ENCODE results near the gene HNRNPA2B1.

HNRNPA2B1 gene

GRCh38 chr7:26200444-26201246 is at the start of gene HNRNPA2B1:
Gene HNRNPA2B1 (minus strand): TSS chr7:26200746. CDS start chr7:26200577, 169 bp downstream.
- peak; percentile 97 for DNase-seq

- DNase-seq: no peak
These were observed 49.7 kb upstream of the HNRNPA2B1 start for GRCh38 chr7:26250239-26250638.

GRCh38 chr7:26245150-26245549 is 44.6 kb upstream of the HNRNPA2B1 start:
- DNase-seq: no peak

GRCh38 chr7:26238032-26238431 is 37.5 kb upstream of the HNRNPA2B1 start:
- no peak for DNase-seq

- no peak for DNase-seq
These were observed 36.7 kb upstream of the HNRNPA2B1 start for GRCh38 chr7:26237035-26237807.

- DNase-seq: no peak
These were observed 33.5 kb upstream of the HNRNPA2B1 start for GRCh38 chr7:26233902-26234511.

- DNase-seq: no peak
These were observed 27.4 kb upstream of the HNRNPA2B1 start for GRCh38 chr7:26227987-26228386.

- DNase-seq: no peak
These were observed 23.8 kb upstream of the HNRNPA2B1 start for GRCh38 chr7:26224359-26224758.

GRCh38 chr7:26216049-26216448 is 15.5 kb upstream of the HNRNPA2B1 start:
- DNase-seq: no peak

GRCh38 chr7:26213807-26214515 is 13.4 kb upstream of the HNRNPA2B1 start:
- DNase-seq: no peak

GRCh38 chr7:26212921-26213718 is 12.6 kb upstream of the HNRNPA2B1 start:
- DNase-seq: no peak

- no peak for DNase-seq
These were observed 7.5 kb upstream of the HNRNPA2B1 start for GRCh38 chr7:26208040-26208439.

GRCh38 chr7:26203016-26203415 is 2.5 kb upstream of the HNRNPA2B1 start:
- DNase-seq: no peak

GRCh38 chr7:26202019-26202990 is 1.8 kb upstream of the HNRNPA2B1 start:
- DNase-seq: peak; percentile 68

- DNase-seq: peak; percentile 95
These were observed 887 bp upstream of the HNRNPA2B1 start, which contains the start of gene CBX3 for GRCh38 chr7:26201247-26202018. Gene CBX3 (plus strand): TSS chr7:26201745. CDS start chr7:26202999, 1,254 bp downstream.

- peak; percentile 84 for DNase-seq
These were observed 505 bp downstream of the HNRNPA2B1 start for GRCh38 chr7:26200038-26200443.

GRCh38 chr7:26199301-26200037 is 1.1 kb downstream of the HNRNPA2B1 start:
- peak; percentile 73 for DNase-seq

GRCh38 chr7:26198781-26199169 is 1.8 kb downstream of the HNRNPA2B1 start:
- no peak for DNase-seq

- no peak for DNase-seq
These were observed 2.3 kb downstream of the HNRNPA2B1 start for GRCh38 chr7:26198133-26198780.

Measured in activated CD4-positive, alpha-beta T cell treated with anti-CD3 and anti-CD28 coated beads for 48 hours (primary cell).